T-helper 1 cell treated with Interleukin-12 subunit alpha and Interleukin-12 subunit beta and Interleukin-4 antibody, amounts not matched to agents 30 ng/mL and 1 ng/mL, for 36 hours (primary cell): ENCODE data around the gene KCNK6. TPM values are rescaled to one million over a fixed set of nuclear protein-coding genes. Genes with fewer than 3 reads are reported as not detected.

ENCODE experiments used
- total RNA-seq: library from RNA; stranded (reverse); gene quantifications from 2 replicates; pipeline ENCODE4 v1.2.3, GENCODE V29; 2022

Gene KCNK6
- total RNA-seq, 1 donor from 2014 or later = 21.6 TPM

Other genes with a start within 250 kb of the KCNK6 start
- gene DPF1, start 95.6 kb upstream of the KCNK6 start, total RNA-seq = 0.41 and 1.3 TPM in 2 replicates
- gene PPP1R14A, start 63.5 kb upstream of the KCNK6 start, total RNA-seq = 66.1 and 70.6 TPM in 2 replicates
- gene SPINT2, start 55.3 kb upstream of the KCNK6 start, total RNA-seq = 75.5 and 82.3 TPM in 2 replicates
- 0.51 and 0.86 TPM in 2 replicates for gene C19orf33, start 15.6 kb upstream of the KCNK6 start, total RNA-seq
- 87.4 and 96.2 TPM in 2 replicates for gene YIF1B, start 3.9 kb upstream of the KCNK6 start, total RNA-seq
- gene CATSPERG, start 16.0 kb downstream of the KCNK6 start, total RNA-seq = 7.2 and 7.6 TPM in 2 replicates
- 208 and 214 TPM in 2 replicates for gene PSMD8, start 54.7 kb downstream of the KCNK6 start, total RNA-seq
- gene GGN, start 68.2 kb downstream of the KCNK6 start, total RNA-seq = 0.27 TPM in 1 of 2 replicates, not detected in the other
- gene SPRED3, start 68.9 kb downstream of the KCNK6 start, total RNA-seq = 2.0 and 2.1 TPM in 2 replicates
- 33.2 and 35.0 TPM in 2 replicates for gene FAM98C, start 83.2 kb downstream of the KCNK6 start, total RNA-seq
- gene RASGRP4, start 106.4 kb downstream of the KCNK6 start, total RNA-seq = 0.51 and 0.86 TPM in 2 replicates
- 2.3 and 2.9 TPM in 2 replicates for gene RYR1, start 113.8 kb downstream of the KCNK6 start, total RNA-seq